Stimulated activated naive CD4-positive, alpha-beta T cell treated with Interleukin-2 at 50 U/mL for 16 hours (primary cell): Measurements from ENCODE around the gene POLH.

Experiments used
- DNase-seq: peaks from one replicate; lab custom pipeline; 2025; lab: John Stamatoyannopoulos, UW

POLH gene

DNA sequence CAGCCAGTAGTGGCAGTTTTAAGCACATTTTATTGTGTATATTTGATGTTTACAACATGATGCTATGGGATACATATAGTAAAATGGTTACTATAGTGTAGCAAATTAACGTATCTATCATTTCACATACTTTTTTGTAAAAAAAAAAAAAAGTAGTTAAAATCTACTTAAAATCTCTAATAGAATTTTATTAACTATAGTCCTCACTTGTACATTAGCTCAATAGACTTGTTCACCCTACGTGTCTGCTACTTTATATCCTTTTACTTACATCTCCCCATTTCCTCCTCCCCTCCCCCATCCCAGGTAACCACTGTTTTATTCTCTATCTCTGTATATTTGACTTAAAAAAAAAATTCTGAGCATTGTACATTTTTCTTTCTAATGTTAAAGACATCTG lies 30.0 kb downstream of the POLH start:
- DNase-seq: no peak

DNA sequence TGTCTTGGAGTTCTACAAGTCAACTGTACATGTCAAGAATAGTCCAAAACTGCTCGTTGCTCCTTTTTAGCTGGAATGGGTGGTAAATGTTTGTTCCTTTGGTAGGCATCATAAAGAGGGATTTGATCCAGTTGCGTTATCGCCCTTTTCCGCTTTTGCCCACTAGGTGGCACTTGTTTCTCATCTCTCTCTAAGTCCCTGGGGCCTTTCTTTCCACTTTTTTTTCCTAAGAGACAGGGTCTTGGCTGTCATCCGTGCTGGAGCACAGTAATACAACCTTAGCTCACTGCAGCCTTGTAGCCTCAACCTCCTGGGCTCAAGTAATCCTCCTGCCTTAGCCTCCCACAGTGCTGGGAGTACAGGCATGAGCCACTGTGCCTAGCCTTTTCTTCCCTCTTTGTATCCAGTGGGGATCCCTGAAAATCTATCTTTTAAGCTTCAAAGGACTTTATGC lies 32.4 kb downstream of the POLH start:
- peak; percentile 50 for DNase-seq

DNA sequence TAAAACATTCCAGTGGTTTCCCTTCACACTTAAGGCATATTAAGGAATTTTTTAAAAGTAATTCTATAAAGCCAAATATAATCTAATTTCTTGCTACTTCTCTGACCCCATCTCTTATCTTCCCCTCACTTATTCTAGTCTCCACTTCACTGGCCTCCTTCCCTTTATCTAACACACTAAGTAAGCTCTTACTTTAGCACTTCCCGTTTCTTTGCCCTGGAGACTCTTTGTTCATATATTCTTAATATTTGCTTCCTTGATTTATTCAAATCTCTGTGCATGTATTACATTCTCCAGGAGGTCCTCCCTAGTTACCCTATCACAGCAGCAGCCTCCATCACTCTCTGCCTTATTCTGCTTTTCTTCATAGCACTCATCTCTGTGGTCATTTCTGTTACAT lies 32.8 kb downstream of the POLH start:
- no peak for DNase-seq

DNA sequence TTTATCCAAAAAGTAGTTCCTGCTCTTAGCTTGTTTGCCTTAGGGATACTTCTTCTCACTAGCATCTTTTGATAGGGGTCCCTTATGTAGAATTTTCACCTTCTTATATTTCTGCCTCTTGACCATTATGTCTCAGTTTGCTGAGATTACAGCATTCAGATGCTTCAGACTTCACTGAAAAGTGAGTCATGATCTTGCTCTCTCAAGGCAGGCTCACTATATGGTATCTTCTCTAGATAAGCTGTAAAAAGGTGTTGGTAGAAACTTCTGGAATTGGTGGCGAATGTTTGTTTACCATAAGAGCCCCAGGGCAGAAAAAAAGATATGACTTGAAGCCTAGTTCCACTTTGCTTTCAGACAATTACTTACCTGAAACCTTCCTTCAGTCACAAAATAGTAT lies 33.4 kb downstream of the POLH start:
- no peak for DNase-seq

DNA sequence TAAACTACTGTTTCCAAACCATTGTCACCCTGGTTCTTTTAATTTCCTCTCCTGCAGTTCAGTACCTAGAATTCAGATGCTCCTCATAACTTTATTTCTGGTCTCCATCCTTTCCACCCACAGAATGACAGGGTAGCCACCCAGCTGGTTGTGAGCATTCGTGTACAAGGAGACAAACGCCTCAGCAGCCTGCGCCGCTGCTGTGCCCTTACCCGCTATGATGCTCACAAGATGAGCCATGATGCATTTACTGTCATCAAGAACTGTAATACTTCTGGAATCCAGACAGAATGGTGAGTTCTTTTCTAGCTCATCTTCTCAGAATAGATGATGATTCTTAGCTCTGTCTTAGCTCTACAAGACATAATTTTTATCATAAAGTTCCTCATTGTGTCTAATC lies 34.4 kb downstream of the POLH start:
- DNase-seq: no peak

DNA sequence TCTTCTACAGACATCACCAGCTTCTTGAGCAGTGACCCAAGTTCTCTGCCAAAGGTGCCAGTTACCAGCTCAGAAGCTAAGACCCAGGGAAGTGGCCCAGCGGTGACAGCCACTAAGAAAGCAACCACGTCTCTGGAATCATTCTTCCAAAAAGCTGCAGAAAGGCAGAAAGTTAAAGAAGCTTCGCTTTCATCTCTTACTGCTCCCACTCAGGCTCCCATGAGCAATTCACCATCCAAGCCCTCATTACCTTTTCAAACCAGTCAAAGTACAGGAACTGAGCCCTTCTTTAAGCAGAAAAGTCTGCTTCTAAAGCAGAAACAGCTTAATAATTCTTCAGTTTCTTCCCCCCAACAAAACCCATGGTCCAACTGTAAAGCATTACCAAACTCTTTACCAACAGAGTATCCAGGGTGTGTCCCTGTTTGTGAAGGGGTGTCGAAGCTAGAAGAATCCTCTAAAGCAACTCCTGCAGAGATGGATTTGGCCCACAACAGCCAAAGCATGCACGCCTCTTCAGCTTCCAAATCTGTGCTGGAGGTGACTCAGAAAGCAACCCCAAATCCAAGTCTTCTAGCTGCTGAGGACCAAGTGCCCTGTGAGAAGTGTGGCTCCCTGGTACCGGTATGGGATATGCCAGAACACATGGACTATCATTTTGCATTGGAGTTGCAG lies 37.9 kb downstream of the POLH start:
- no peak for DNase-seq

DNA sequence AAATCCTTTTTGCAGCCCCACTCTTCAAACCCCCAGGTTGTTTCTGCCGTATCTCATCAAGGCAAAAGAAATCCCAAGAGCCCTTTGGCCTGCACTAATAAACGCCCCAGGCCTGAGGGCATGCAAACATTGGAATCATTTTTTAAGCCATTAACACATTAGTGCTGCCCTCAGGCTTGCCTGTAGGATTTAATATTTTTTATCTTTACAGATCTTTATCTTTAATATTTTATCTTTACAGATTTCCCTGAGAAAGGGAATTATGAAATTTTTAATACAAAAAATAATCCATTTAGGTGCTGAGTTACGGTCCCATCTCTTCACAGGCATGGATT lies 38.4 kb downstream of the POLH start:
- DNase-seq: no peak

DNA sequence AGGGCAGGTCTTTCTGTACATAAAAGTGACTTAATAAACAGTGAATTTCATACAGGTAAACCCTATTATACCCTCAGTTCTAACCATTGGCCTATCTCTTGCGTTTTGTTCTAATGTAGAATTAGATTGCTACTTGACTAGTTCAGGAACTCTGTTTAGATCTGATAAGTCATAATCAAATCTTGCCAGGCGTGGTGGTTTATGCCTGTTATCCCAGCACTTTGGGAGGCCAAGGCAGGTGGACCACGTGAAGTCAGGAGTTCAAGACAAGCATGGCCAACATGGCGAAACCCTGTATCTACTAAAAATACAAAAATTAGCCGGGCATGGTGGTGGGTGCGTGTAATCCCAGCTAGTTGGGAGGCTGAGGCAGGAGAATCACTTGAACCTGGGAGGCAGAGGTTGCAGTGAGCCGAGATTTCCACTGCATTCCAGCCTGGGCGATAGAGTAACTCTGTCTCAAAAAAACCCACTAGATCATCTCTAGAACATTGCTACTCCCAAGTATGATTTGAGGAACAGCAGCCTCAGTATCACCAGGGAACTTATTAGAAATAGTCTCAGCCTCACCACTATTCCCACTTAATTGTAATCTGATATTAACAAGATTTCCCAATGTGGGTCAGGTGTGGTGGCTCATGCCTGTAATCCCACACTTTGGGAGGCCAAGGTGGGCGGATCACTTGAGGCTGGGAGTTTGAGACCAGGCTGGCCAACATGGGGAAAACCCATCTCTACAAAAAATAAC lies 40.9 kb downstream of the POLH start:
- DNase-seq: no peak

DNA sequence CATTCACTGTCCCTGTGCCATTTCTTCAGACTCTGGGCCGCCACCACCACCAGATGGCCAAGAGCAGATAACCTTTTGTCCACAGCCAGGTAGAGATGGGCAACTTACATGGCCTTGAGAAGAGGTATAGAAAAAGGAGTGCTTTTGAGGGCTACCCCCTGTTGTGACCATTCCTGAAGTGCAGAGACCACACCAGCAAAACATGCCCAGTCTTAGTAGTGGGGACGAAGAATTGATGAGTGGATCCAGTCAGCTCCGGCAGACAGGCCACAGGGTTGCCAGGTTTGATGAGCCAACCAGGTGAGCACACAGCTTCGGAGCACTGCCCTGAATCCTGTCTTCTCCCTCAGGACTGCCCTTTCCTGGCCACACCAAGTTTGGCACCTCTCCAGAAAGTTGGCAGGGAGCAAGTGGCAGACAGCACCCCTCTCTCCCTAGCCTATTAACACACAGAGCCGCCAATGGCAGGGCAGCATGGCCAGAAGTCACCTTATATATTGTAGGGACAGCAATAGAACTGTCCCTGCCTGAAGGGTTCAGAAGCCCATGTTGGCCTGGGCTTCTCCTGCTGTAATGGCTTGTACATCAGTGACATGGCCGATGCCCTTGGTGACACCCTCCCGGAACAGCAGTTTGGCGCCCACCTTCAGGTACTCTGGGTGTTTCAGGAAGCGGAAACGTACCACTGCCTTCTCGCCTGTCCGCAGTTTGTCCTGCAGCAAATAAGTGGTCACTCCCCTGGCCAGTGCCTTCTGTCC lies 45.3 kb downstream of the POLH start:
- DNase-seq: no peak

DNA sequence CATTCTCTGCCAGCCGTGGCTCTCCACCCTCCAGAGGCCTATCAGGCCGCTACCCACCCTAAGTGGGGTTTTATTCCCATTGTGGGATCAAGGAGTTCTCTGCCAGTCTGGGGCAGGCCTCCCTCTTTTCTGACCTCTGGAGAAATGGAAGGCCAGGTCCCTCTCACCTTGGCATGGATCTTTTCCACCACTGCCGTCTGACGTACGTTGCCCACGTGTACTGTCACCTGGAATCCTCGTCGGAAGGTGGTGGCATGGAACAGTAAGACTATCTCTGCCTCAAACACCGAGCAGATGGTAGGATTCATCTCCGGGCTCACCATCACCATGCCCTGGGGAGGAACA lies 45.8 kb downstream of the POLH start:
- DNase-seq: no peak

DNA sequence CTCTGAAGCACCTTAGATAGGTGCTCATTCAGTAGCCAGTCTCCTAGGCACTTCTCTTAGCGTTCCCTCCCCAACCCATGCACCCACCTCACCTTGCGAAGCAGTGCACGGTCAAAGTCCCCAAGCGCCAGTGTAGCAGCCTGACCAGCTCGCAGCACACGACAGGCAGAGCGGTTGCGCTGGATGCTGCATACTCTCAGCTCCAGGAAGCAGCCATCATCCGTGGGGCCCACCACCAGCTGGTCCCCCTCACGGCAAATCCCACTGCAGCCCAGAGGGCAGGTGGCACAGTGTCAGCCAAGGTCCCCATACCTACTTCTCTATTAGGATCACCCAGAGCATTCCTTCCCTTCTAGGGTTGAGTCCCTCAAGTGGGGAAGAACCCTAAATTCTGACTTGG lies 46.6 kb downstream of the POLH start:
- DNase-seq: no peak

DNA sequence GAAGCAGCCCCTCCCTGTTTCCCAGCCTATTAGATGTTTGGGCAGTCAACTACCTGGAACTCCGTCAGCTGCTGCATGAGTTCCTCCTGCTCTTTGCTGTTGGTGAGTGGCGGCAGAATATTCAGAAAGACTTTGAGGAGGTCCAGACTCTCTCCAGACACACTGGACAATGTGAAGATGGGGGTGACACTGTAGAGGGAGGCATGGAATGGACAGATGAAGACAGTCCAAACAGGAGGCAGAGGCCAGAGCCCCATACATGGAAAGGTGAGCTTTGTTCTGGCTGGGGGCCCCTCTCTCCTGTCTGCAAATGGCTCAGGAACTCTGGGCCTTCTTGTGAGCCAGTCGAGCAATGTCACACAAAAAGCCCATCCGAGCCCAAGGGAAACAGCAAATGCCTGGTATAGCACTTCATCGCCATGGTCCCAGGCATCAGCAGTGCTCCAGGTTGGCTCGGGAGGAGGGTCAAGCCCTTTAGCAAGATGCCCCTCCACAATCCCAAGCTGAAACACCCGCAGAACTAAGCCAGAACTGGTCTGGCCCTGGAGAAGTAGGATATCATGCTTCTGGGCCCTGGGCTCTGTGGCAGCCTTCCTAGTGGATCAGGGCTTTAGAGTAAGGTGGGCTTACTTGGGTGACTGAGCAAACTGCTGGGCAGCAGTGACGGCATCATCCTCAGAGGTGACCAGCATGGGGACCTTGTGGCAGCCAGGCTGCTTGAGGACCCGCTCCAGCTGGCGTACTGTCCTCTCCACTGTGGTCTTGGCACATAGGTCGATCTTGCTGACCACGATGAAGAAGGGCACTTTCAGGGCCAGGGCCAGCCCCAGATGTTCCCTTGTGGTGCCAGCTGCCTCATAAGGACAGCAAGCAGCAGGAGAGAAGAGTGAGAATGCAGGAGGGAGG lies 48.1 kb downstream of the POLH start:
- DNase-seq: no peak

DNA sequence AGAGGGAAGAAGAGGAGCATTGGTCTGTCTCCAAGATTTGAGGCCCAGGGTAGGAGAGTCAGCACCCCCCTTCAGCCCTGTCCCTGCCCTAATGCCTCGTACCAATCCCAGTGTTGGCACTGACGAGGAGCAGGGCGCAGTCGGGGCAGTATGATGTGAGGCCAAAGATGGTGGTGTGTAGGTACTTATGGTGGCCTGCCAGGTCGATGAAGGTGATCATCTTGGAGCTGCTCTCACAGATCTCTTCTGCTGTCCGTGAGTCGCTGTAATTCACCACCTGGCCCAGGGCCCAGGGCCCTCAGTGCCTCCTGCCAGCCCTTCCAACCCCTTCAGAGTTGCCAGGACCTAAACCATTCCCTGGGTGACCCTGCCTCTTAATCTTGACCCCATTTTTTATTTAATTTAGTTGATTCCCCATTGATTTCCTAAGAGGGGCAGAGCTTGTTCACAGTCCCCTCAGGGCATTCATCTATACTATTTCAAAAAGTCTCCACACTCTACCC lies 48.9 kb downstream of the POLH start:
- no peak for DNase-seq

DNA sequence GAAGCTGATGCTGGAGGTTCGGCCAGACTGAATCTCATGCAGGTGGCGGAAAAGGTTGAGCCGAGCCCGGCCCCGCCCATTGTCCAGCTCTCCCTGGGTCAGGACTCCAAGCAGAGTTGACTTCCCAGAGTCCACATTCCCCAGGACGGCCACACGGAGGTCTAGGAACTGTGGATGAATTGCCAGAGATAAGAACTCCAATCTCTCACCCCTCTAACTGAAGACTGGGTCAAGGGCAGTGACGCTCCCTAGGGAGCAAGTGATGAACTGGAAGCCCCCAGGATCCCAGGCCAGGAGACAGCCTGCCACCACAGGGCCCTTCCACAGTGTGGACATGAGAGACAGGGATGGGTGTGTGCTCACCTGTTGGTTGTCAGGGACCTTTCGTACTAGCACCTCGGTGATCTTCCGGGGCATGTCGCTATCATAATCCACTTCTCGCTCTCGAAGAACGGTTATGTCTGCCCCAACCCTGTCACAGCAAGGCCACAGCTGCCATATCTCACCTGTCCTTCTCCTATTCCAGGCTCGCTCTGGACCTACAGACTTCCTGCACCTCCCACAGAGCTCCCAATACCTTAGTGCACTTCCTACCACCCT lies 49.5 kb downstream of the POLH start:
- DNase-seq: no peak

DNA sequence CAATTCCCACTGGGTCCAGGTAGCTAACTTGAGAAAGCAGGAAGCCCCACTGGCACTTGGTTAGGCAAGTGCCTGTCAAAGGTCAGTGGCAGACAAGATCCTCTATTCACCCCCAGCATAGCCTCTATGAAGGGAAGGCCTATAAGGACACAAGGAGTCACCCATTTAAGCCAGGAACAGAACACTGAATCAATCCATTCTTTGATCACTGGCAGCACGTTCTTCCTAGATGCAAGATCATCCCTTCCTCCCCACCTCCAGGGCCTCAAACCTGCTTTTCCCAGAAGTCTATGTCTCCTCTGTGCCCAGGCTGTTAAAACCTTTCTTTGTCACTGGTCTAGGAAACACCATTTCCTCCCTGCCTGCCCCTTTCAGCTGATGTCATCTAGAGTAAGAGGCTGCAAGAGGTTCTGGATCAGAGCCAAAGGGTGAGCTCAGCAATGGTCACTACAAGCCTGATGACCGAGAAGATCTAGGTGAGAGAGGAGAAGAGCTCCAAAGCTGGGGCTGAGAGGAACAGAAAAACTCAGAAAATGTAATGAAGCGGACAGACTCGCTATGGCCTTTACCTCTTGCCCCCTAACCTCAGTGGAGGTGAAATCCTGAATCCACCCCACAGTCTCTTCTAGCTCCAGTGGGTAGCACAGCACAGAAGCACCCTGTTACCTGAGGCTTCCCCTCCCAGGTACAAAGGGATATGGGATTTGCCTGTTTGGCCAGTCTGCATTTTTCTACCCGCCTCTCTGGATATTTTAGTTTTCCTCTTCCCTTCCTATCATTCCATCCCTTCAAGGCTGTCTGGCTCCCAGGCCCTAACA lies 51.2 kb downstream of the POLH start:
- DNase-seq: no peak

DNA sequence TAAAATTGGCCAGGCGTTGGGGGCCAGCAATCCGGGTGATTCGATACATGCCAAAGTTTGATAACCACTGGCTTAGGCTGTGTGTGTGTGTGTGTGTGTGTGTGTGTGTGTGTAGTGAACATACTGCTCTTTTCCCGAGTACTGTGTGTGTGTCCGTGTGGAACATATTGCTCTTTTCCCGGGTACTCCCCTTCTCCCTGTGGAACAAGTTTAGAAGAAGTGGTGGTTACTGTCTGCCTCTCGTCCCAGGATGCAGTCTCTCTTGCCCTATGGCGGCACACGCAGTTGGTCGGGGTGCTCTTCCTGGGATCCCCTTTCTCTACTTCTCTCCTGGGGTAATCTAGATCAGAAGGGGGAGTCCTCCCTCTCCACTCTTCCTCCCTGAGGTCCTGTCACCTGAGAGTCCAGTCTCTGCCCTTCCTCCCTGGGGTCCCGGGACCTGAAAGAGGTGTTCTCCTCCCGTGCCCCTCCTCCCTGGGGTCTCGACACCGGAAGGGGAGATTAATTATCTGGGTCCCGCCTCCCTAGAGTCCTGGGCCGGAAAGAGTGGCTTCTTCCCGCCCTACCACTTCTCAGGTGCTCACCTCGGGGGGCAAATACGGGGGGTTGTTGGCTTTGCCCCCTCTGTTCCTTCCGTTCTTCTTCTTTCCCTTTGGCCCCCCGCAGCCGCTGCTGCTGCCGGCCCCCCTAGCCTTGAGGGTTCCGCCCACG lies 52.6 kb downstream of the POLH start:
- peak; percentile 42 for DNase-seq

DNA sequence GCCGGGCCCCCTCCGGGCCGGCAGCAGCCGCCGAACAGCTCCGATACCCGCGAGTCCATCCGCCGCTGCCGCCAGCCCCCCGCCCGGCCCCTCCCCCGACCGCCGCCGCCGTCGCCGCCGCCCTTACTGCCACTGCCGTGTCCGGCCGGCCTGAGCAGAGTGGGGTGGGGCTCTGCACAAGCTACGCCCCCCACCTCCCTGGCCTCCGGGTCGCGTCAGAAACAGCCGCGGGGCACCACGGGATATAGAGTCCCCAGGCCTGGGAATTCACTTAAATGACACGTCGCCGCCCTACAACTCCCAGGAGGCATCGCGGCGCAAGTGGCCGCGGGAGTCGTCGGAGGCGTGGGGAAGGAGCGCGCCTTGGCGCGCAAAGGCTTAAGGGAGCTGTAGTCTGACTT lies 53.1 kb downstream of the POLH start, which contains the start of gene GTPBP2:
GTPBP2 (minus strand) TSS at position 161 of the 401 bp plus-strand sequence; CDS start at position 59, 102 bp downstream.
- DNase-seq: peak; percentile 98

DNA sequence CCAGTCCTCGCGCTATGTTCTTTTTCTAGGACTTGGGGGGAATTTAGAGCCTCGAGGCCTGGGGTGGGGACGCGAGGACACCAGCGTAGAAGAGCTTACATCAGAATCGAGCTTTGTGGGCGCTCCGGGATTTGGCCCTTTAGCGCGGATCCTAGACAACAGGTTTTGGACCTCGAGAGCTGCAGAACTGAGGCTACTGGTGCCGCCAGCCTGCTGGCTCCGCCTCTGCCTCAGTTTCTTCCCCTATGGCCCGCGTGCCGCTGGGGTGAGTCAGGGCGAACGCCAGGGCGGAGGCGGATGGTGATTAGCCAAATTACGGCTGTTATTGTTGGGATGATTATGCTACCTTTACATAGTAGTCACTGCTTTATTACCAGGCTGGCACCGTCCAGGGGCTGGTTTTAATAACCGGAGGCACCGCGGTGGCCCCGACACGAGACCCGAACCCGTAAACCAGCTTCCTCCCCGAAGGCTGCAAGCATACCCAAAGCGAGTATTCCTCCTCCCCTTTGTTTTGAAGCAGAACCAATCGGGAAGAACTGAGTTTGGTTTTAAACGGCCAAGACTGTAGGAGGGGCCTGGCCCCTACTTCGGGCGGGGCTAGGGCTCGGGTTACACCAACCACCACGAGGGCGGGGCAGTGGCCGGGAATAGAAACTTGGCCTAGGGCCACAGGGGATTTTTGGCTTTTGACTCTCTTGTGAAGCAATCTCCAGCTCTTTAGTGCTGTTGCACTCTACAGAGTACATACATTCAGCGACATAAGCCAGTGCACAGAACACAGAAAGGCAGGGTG lies 53.7 kb downstream of the POLH start:
- DNase-seq: peak; percentile 89

DNA sequence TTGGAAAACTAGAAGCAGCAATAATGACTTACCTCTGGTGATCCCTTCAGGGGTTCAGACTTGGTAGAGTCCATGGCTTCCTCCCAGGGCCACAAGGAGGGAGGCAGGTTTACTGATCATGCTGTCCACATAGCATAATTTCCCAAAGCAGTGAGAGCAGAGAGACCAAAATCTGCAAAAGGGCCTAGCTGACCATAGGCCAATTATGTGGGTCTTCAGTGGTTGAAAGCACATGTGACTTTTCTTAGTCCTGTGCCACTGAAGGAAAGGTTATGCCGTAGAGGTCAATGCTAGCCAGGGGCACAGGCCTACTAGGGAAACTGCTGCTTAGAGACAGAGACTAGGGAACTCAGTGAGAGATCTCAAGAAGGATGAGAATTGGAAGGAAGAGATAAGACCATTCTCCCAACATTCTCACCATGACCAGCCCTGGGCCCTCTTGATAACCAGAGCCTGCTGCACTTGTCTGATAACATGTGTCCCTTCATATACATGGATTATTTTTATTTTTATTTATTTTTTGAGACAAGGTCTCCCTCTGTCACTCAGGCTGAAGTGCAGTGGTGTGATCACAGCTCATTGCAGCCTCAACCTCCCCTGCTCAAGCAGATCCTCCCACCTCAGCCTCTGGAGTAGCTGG lies 55.1 kb downstream of the POLH start:
- no peak for DNase-seq
